HG03342 (cell line): ENCODE measurements around the gene ADH1C.
"Not testable (repeated sequence)": the region's sequence is repeated elsewhere in the genome, so short reads cannot be mapped to it uniquely, and the experiment has no call there.

Experiments
- ATAC-seq: cut with Tn5 transposase; IDR thresholded peaks from one replicate; pipeline ENCODE4 v1.9.1; 2021; ENCODE audit warnings: mild to moderate bottlenecking, moderate library complexity; ENCODE audit not compliant: unreplicated experiment

Gene ADH1C

DNA sequence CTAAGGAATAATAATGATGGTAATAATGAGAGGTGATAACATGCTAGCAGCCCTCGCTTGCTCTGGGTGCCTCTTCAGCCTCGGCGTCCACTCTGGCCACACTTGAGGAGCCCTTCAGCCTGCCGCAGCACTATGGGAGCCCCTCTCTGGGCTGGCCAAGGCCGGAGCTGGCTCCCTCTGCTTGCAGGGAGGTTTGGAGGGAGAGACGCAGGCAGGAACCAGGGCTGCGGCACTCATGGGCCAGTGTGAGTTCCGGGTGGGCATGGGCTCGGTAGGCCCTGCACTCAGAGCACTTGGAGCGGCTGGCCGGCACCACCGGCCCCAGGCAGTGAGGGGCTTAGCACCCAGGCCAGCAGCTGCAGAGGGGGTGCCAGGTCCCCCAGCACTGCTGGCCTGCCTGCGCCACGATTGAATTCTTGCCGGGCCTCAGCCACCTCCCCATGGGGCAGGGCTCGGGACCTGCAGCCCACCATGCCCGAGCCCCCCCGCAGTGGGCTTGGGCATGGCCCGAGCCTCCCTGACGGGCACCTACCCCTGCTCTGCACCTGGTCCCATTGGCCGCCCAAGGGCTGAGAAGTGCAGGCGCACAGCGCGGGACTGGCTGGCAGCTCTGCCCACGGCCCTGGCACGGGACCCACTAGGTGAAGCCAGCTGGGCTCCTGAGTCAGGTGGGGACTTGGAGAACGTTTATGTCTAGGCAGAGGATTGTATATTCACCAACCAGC is 7.1 kb upstream of the ADH1C start:
- ATAC-seq, result no peak

- no peak for ATAC-seq
These were observed 5.4 kb upstream of the ADH1C start for GRCh38 chr4:99357948-99358347.

DNA sequence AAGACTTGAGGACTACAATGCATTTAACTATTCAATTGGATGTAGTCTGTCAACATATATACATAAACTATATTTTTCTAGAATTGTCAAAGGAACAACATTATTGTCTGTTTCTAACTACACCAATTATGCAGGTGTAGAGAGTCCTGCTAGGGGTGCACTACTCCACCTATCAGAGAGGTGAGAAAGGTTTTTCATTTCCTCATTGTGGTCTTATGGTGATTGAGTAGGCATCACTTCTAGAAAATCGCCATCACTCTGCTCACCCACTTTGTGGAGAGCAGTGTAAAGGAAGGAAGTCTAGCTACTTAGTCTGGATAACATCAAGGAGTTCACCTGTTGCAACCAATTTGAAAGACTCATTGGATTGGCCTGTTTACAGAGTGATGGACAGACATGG is 4.4 kb upstream of the ADH1C start:
- peak; percentile 88 for ATAC-seq

DNA sequence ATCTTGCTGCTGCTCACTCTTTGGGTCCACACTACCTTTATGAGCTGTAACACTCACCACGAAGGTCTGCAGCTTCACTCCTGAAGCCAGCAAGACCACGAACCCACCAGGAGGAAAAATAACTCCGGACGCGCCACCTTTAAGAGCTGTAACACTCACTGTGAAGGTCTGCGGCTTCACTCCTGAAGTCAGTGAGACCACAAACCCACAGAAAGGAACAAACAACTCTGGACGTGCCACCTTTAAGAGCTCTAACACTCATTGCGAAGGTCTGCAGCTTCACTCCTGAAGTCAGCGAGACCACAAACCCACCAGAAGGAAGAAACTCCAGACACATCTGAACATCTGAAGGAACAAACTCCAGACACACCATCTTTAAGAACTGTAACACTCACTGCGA is 3.6 kb upstream of the ADH1C start:
- ATAC-seq, result not testable (repeated sequence)

DNA sequence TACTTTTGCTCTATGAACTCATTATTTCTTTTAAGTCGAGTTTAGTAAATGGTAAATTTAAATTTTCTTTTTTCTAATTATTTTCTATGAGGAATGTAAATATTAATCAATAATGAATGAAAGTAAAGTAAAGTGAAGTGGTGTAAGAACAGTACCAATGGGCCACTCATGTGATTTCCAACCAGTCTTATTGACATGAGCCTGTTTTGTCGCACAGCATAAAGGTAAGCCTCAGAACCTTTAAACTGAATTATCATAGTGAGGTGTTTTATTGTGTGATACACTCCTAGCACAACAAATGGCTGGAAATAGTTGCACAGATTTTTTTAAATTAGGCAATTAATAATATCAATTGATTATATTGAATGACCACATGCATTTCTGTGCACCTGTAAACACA is 1.1 kb downstream of the ADH1C start:
- no peak for ATAC-seq

GRCh38 chr4:99349338-99349737 is 3.2 kb downstream of the ADH1C start:
- ATAC-seq, result no peak

- ATAC-seq, result not testable (repeated sequence)
These were observed 9.9 kb downstream of the ADH1C start for GRCh38 chr4:99342624-99343023.

- no peak for ATAC-seq
These were observed 11.1 kb downstream of the ADH1C start for GRCh38 chr4:99341426-99341825.

DNA sequence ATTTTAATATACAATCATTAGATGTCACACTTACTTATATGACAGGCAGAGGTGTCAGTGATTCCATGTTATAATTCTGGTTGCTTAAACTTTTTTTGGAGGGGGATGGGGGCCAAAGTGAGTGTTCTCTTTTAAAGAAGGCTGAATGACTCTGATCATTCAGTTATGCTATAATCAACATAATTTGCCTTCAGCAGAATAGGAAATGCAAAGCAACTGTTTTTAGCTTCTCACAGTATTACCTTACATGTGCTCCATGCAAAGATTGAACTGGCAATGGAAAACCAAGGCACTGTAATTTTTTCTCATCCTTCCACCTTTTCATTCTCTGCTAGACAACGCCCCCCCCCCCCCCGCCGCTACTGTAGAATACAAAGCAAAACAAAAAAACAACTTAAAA is 13.4 kb downstream of the ADH1C start:
- ATAC-seq, result no peak

DNA sequence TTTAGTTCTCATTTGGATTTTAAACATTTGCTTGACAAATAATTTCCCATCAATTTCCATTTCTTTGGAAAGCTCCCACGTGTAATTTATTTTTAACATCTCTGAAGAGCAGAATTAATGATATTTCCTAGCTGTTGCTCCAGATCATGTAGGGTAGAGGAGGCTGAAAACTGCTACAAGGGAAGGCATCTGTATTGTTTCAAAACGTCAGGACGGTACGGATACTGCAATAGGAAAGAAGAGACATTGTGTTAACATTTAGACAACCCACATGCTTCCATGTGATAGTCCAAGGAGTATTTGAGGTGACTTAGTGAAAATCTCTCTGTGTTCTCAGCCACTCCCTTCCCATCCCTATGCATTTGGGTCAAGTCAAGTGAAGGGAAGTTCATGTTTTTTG is 16.0 kb downstream of the ADH1C start:
- ATAC-seq, result no peak

GRCh38 chr4:99334880-99335279 is 17.7 kb downstream of the ADH1C start:
- ATAC-seq, result no peak

DNA sequence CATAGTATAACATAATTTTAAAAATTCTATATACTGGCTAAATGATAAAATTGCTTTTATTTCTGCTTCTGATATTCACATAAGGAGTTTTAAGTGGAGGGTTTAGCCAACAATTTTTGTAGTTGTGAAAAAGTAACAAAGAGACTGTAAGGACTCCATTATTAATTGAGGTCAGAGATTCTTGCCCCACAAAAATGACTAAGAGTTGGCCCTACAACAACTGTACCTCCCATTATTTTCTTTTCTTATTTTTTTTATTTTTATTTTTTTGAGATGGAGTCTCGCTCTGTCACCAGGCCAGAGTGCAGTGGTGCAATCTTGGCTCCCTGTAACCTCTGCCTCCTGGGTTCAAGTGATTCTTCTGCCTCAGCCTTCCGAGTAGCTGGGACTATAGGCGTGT is 21.9 kb downstream of the ADH1C start:
- ATAC-seq, result no peak

DNA sequence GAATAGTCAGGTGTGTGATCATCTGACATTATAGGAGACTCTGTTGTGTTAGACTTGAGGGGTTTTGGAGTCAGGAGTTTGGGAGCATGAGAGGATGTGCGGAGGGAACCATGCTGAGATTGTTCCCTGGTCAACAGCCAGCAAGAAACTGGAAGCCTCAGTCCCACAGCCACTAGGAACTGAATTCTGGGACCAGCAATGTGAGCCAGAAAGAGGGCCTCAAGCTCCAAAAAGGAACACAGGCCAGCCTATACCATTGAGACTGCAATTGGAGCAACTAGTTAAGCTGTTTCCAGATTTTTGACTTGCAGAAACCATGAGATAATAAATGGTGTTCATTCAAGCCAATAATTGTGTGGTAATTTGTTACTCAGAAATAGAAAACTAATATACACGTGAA is 22.7 kb downstream of the ADH1C start:
- ATAC-seq, result no peak

DNA sequence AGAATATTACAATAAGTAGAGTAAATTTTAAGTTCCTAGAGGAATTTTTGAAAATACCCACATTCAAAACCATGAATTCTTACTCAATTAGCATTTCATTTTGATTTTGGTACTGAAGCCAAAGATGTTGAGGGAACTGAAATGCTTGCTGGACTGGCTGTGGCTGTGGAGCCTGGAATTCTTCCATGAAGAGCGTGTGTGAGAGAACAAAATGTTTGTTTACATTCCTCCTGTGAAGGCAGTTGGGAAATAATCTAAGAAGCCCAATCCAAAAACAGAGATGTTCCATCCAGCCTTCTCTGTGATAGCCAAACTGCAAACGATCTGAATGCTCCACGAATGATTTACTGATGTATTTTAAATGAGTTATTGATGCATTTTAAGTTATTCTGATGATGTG is 27.6 kb downstream of the ADH1C start:
- no peak for ATAC-seq

GRCh38 chr4:99324361-99324760 is 28.2 kb downstream of the ADH1C start:
- no peak for ATAC-seq

GRCh38 chr4:99323756-99324155 is 28.8 kb downstream of the ADH1C start:
- no peak for ATAC-seq

DNA sequence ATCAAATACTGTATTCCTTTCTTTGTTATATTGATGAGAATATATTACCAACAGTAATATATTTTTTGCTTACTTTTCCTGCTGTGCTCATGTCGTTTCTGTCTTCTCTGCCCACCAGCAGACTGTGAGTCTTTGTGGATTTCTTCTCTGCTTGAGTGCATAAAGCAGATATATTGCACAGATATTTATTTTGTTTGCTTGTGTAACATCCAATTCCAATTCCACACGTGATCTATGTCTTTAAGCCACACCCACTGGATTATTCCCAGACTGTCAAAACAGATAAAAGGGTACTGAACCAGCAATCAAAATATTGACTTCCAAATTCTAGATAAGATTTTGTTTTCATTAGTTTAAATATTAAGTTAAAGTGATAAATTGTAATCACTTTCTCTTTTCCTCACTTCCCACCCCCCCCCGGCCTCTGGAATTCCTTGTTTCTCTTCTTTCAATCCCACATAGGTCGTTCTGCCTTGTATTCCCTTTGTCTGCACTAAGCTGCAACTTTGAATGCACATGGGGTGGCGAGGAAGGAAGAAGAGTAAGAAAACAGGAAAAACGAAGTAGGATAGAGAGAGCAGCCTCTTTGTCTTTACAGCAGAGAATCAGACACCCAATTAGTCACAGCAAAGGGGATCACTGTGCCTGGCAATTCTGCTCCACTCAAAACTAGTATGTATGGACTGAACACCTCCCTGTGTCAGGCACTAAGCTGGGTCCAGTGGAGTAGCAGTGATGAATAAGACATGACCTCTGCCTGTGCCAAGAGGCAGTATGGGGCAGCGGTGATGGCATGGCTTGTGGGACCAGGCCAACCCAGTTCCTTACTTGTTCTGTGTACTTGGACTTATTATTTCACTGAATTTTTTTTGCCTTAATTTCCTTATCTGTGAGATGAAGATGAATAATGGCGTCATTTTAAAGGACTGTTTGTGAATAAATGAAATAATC is 31.0 kb downstream of the ADH1C start, which contains the start of gene ADH1B:
Gene ADH1B, minus strand, starts transcription at position 161 of the 951 bp plus-strand sequence. Its CDS starts 70 bp downstream, at position 91.
- no peak for ATAC-seq

- not testable (repeated sequence) for ATAC-seq
These were observed 34.7 kb downstream of the ADH1C start for GRCh38 chr4:99317811-99318210.

DNA sequence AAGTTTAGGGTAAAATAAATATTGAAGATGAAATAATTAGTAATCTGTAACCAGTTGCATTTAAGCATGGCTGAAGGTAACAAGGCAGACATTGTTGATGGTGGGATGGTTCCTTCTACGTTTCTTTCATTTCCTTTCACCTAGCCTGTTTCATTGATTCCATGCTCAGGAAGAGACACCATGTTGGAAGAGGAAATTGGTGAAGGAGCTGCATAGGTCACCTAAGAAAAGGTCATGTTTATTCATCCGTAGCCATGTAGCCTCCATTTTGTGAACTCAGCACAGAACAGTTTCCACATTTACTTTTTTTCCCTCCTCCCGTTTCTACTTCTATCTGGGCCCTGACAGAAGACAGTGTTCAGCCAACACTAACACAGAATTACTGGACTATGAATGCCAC is 35.2 kb downstream of the ADH1C start:
- ATAC-seq, result no peak

DNA sequence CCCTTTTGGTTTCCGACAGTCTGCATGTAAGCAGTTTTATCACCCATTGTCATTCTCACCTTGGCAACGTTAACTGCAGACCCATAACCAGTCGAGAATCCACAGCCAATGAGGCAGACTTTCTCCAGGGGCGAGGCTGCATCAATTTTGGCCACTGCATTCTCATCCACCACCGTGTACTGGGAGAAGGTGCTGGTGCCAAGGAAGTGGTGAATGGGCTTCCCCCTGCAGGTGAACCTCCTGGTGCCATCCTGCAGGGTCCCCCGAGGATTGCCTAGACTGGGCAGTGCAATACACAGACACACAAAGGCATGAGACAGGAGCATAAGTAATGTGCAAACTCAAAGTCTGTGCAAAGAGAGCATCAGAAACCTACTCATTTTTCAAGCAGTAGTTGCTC is 36.7 kb downstream of the ADH1C start:
- no peak for ATAC-seq

DNA sequence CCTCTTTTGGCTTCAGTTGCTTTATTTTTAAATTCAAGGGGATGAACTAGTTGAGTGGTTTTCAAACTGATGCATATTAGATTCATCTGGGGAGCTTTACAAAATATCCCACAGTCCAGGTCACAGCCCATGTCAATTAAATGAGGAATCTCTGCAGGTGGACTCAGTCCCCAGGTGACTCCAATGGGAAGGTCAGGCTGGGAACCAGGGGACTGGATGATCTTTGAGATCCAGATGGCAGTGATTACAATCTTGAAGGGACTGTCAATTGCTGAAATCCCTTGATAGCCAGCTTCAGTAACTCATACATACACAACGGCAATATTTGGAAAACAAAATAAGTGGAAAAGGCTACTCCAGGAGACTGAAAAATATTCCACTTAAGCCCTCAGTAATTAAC is 38.3 kb downstream of the ADH1C start:
- no peak for ATAC-seq

- ATAC-seq, result no peak
These were observed 42.2 kb downstream of the ADH1C start for GRCh38 chr4:99310389-99310788.
